SK-MEL-5 (cell line): ENCODE measurements around the gene C5orf58. TPM values are rescaled to one million over a fixed set of nuclear protein-coding genes. Genes with fewer than 3 reads are reported as not detected.
"Not testable (repeated sequence)": the region's sequence is repeated elsewhere in the genome, so short reads cannot be mapped to it uniquely, and the experiment has no call there.

Source experiments
- DNase-seq: peaks from one replicate; pipeline ENCODE4 v3.0.0-alpha.2; 2016; ENCODE audit warnings: low read depth, low spot score
- in situ Hi-C: cut with HindIII; loops from 2 replicates; pipeline ENCODE4 v1.10.0; 2016; ENCODE audit warnings: low sequenced_read_pairs, high pct_unique_total_duplicates, low pct_unique_long_range_greater_than_20kb
- total RNA-seq: library from RNA; depleted of rRNA; stranded (reverse); fragments of >200 nt; shearing (Covaris generic); gene quantifications from 2 replicates; pipeline ENCODE4 v1.2.3, GENCODE V29; 2014

Gene C5orf58
- total RNA-seq, 1 experiment from 2014 or later, result not detected

GRCh38 chr5:170219615-170220014 is 13.2 kb upstream of the C5orf58 start:
- no peak for DNase-seq
- in situ Hi-C loops, result no loop called here

DNA sequence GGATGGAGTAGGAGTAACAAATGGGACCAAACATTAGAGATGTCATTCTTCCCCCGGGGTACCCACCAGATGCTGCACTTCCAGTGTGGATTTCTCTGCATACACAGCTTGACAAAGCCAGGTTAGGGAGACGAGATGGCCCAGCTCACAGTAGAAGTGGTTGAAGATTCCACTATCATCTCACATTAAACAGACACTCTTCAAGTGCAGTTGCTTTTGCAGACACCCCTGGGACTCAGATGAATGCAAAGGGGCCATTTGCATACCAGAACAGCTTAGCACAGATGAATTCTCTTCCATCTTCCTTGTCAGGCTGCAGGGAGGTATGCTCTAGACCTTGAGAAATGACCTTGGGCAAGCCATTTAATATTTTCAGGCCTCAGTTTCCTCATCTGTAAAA is 12.6 kb upstream of the C5orf58 start:
- in situ Hi-C loops, result no loop called here
- no peak for DNase-seq

- DNase-seq, result peak; percentile 77
- in situ Hi-C loops, result no loop called here
These were observed 11.5 kb upstream of the C5orf58 start for GRCh38 chr5:170221327-170221741.

GRCh38 chr5:170223360-170223759 is 9.4 kb upstream of the C5orf58 start:
- DNase-seq, result no peak
- in situ Hi-C loops, result no loop called here

DNA sequence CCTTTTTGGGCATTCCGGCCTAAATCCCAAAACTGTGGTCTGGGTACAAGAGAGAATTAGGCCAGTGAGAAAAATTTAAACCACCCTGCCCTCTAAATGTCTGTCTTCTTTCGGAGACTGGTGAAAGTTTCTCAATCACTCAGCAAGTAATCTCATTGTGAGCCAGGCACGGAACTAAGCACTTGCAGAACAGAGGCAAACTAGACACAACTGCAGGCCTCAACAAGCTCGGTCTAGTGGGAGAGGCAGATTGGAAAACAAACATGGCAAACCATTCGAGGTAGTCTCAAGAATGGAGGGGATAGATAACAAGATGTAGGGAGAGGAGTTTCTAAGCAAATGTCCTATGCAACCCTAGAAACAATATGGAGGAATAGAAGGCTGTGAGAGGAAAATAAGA is 8.9 kb upstream of the C5orf58 start:
- no peak for DNase-seq
- in situ Hi-C loops, result no loop called here

- DNase-seq, result peak; percentile 77
- in situ Hi-C loops, result no loop called here
These were observed 7.3 kb upstream of the C5orf58 start for GRCh38 chr5:170225326-170226128.

DNA sequence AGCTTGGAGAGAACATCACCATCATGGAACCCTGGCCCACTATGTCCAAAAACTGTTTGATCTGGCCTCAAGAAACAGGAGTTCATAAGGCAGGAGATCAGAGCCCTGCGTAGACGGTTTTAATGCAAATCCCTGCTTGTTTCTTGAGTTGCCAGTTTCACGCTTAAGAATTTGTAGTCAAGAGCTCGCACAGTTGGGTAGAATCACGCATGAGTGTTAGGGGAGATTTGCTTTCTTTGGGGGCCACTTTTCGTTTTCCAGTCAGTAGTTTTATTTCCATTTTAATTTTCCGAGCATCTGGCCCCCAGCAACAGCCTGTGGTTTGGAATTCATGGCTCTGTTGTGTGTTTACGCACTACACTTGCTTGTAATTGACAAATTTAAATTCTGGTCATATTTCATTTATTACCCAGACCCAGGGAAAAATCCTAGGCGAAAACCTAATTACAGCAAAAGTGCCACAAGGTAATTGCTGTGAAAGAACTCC is 6.6 kb upstream of the C5orf58 start:
- no peak for DNase-seq
- in situ Hi-C loops, result no loop called here

DNA sequence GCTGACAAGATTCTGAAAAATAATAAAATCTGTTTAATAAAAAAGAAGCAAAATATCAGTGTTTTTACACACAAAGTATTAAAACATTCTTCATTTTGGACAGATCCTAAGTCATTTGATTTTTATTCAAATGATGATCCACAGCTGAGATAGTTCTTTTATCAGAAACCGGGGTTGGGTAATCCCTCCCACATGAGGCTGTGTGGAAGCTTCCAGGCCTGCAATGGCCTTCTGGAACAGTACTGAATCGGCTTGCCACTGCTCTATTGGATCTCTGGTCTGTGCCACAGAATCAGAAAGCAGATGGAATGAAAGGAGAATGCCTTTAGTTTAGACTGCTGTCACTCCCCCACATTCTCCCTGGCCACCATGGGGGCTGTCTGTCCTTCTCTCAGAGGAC is 6.1 kb upstream of the C5orf58 start:
- in situ Hi-C loops, result no loop called here
- no peak for DNase-seq

GRCh38 chr5:170228762-170229435 is 3.9 kb upstream of the C5orf58 start:
- DNase-seq, result peak; percentile 34
- in situ Hi-C loops, result no loop called here

DNA sequence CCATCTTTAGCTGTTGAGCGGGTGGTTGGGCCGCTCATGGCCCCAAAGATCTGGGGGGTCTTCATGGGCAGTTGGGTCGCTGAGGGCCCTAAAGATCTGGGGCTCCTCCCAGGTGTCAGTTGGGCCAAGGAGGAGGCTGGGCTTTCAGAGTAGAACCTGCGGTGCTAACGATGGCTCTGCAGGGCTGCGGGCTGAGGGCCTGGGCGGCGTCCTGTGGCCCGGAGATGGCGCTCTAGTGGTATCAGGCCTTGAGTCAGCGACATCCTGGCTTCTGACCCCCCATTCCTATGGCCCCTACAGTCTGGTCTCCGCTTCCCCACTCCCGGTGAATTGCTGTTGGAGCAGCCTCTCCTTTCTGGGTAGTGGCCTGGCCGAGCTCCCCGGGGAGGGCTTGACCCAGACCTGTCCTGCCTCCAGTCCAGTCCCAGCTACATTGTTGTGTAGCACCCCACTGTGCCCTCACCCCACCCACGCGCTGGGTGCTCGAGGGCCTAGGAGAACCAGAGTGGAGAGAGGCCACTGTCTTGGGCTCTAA is 640 bp downstream of the C5orf58 start:
- in situ Hi-C loops, result no loop called here
- no peak for DNase-seq

DNA sequence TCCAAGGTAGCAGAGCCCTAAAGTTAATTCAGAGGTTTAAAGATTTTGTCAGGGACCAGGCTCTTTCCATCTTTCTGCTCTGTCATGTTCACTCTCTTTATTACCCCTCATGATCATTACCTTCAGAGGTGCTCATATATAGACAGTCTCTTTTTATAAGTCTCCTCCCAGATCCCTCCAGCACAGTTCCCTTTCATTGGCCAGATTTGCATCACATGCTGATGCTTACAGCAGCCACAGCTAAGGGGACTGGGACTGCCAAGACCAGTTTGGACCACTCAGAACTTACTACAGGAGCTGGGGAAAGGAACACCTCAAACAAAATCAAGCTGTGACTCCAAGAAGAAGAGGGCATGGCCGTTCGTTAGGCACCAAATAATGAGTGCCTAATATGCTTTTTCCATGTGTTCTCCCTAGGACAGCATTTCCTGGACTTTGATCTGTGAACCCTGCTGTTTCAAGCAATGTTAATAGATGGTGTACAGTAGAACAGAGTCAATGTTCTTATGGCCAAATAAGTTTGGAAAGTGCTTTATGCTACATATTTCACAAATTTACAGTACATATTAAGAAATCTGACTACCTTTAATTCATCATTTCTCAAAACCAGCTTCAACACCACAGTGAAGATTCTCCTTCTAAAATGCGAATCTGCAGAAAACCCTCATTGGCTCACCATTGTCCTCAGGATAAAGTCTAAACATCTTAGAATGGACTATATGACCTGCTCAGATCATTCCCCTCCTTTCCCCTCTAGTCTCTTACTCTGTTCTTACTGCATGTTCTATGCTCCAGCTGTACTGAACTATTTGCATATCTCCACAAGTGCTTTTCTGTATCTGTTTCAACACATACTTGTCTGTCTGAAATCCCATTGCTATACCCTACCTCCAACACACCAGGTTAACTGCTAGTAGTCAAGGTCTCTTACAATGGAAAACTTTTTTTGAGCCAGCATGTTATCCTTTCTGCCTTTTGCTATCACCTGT is 3.4 kb downstream of the C5orf58 start:
- in situ Hi-C loops, result no loop called here

GRCh38 chr5:170238456-170239196 is 5.8 kb downstream of the C5orf58 start:
- in situ Hi-C loops, result no loop called here
- DNase-seq, result no peak

More for the DNA sequence above, 3.4 kb downstream of the C5orf58 start:
- DNase-seq, result no peak

- DNase-seq, in situ Hi-C loops: not testable (repeated sequence)
These were observed 12.7 kb downstream of the C5orf58 start for GRCh38 chr5:170245436-170245835.

DNA sequence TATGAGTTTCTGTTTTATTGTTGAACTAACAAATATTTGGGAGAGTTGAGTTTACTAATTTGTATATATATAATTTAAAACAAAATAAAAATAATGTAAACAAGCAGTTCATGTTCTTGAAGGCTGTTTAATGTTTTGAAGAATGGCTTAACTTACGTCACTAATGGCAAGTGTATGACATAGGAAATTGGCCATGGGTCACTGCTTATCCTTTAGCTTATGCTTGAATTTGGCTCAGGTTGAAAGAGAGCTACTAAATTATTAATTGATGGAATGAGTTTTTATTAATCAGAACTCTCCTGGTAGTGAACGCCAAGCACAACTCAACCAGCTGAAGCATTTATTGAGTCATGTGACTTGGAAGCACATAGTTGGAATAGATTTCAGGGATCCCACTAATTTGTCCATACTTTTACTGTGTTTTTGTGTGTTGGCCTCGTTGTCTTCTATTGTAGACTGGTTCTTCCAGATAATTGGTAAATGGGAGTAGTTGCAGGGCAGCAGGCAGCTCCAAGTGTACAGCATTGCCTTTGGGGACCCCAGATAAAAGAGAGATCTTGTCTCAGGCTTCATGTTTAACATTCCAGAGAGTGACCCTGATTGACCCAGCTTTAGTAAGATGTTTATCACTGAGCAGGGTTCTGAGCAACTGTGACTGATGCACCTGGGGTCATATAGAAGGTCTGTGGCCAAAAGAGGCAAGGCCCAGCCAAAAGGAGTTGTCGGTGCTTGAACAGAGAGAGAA is 13.5 kb downstream of the C5orf58 start:
- in situ Hi-C loops, result no loop called here
- no peak for DNase-seq

DNA sequence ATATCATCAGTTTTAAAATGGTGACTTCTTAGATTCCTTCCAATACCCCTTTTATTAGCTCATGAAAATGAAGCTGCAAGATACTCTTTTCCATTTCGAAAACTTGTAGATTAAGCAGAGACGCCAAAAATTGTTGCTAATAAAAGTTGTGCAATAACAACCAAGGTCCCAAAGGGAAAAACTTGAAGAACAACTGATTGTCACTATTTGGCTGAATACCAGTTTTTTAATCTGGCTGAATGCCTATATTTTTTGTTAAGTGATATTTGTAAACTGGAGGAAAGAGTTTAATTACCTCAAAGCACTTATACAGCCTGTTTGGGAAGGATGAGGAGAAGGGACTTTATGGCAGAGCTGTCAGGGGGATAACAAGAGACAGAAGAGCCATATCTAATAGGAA is 14.6 kb downstream of the C5orf58 start:
- in situ Hi-C loops, result no loop called here

DNA sequence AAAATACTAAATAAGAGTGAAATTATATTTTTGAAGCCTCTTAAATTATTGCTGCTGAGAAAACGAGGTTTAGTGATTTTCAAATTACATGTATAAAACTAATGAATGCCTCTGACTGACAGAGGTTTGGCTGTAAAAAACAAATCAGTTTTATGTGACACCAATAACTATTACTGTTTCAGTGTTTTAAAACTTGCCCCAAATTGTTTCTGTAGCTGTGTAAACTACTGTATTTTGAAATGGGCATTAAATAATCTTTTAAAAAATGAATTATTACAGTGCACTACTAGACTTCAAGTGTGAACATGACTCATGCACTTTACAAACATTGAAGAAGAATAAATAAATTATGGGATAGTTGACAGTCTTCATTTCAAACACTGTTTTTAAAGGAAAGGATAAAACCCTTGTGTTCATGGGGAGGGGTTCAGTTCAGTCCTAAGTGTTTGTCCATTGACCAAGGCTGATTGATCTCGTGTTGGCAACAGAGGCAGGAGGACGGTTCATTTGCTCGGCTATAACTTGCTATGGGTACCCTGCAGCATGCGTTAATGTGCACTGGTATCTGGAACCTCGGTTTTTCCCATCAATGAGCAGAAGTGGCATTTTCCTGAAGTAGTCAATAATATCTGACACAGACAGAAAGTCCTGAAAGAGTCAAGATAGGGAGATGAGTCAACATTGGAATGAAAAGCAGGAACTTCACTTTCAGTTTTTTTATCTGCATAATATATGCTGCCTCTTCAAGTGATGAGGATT is 15.6 kb downstream of the C5orf58 start:
- in situ Hi-C loops, result no loop called here
- no peak for DNase-seq

More for the DNA sequence above, 14.6 kb downstream of the C5orf58 start:
- no peak for DNase-seq
